Coronary artery (tissue), 2 donors: ENCODE measurements around the gene CADM1.

ENCODE experiments used
- DNase-seq: peaks from one replicate; pipeline ENCODE4 v3.0.0-alpha.2; 2017; ENCODE audit warnings: low spot score
- H3K27ac ChIP-seq, 2 donors: fragments of 200-600 bp; sonication (generic); one replicate each; pipeline ENCODE4 v1.5.1; 2016 to 2019
- H3K4me3 ChIP-seq: fragments of 200-600 bp; sonication (generic); 2 replicates; pipeline ENCODE4 v1.5.1; 2016; ENCODE audit warnings: mild to moderate bottlenecking, moderate library complexity
- CTCF ChIP-seq: fragments of 200-600 bp; sonication (generic); IDR thresholded peaks from one replicate; pipeline ENCODE4 v1.5.1; 2019; ENCODE audit warnings: antibody characterized with exemption

Gene CADM1

GRCh38 chr11:115421992-115422689 is 82.1 kb downstream of the CADM1 start:
- H3K4me3 ChIP-seq: no peak overlapping the region
- no peak for DNase-seq
- TF ChIP-seq CTCF: no peak
- H3K27ac ChIP-seq: no peak overlapping the region

GRCh38 chr11:115421352-115421991 is 82.7 kb downstream of the CADM1 start:
- no peak for TF ChIP-seq CTCF
- no peak for DNase-seq
- Histone ChIP-seq H3K4me3 (no peak overlapping the region), H3K27ac (no peak overlapping the region)

GRCh38 chr11:115420505-115420904 is 83.7 kb downstream of the CADM1 start:
- no peak for TF ChIP-seq CTCF
- Histone ChIP-seq H3K4me3 (no peak overlapping the region), H3K27ac (no peak overlapping the region)
- DNase-seq: no peak

GRCh38 chr11:115418626-115419025 is 85.6 kb downstream of the CADM1 start:
- Histone ChIP-seq H3K27ac (no peak overlapping the region), H3K4me3 (no peak overlapping the region)
- TF ChIP-seq CTCF: no peak
- DNase-seq: no peak

GRCh38 chr11:115418081-115418480 is 86.1 kb downstream of the CADM1 start:
- H3K4me3 ChIP-seq: no peak overlapping the region
- H3K27ac ChIP-seq: no peak overlapping the region
- TF ChIP-seq CTCF: no peak
- no peak for DNase-seq

- no peak overlapping the region for H3K4me3 ChIP-seq
- DNase-seq: no peak
- H3K27ac ChIP-seq: no peak overlapping the region
- no peak for TF ChIP-seq CTCF
Measured at GRCh38 chr11:115411120-115411519, 93.1 kb downstream of the CADM1 start.

GRCh38 chr11:115409691-115410220 is 94.5 kb downstream of the CADM1 start:
- no peak for TF ChIP-seq CTCF
- H3K4me3 ChIP-seq: no peak overlapping the region
- no peak overlapping the region for H3K27ac ChIP-seq
- no peak for DNase-seq
